ENCODE data around the gene FARSB.

GRCh38 chr2:222603501-222603900, 52.4 kb downstream of the FARSB start:
- TF ChIP-seq EZH2 (IDR thresholded peaks at IDR 0.05; ENCODE audit: insufficient read depth, poor library complexity, severe bottlenecking) (no peak), EZH2phosphoT487 (IDR thresholded peaks at IDR 0.05; ENCODE audit: insufficient read depth, low read depth) (no peak)
